GM10266 (cell line): ENCODE measurements around the gene FGF14.

ENCODE experiments used
- DNase-seq: peaks from one replicate; pipeline ENCODE4 v3.0.0; 2012; ENCODE audit errors: extremely low spot score
- TF ChIP-seq, protein P1 (sequence below): IDR thresholded peaks from 2 replicates; pipeline ENCODE4 v1.5.1; 2012; ENCODE audit warnings: mild to moderate bottlenecking, low read depth; ENCODE audit not compliant: control insufficient read depth, insufficient read depth; ENCODE audit errors: missing control alignments

The FGF14 gene

GRCh38 chr13:102038787-102039186, 363.1 kb downstream of the FGF14 start:
- no peak for DNase-seq
- TF ChIP-seq, protein P1, sequence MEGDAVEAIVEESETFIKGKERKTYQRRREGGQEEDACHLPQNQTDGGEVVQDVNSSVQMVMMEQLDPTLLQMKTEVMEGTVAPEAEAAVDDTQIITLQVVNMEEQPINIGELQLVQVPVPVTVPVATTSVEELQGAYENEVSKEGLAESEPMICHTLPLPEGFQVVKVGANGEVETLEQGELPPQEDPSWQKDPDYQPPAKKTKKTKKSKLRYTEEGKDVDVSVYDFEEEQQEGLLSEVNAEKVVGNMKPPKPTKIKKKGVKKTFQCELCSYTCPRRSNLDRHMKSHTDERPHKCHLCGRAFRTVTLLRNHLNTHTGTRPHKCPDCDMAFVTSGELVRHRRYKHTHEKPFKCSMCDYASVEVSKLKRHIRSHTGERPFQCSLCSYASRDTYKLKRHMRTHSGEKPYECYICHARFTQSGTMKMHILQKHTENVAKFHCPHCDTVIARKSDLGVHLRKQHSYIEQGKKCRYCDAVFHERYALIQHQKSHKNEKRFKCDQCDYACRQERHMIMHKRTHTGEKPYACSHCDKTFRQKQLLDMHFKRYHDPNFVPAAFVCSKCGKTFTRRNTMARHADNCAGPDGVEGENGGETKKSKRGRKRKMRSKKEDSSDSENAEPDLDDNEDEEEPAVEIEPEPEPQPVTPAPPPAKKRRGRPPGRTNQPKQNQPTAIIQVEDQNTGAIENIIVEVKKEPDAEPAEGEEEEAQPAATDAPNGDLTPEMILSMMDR, result no peak

GRCh38 chr13:102035969-102036368, 365.9 kb downstream of the FGF14 start:
- TF ChIP-seq, protein P1, result no peak
- DNase-seq, result no peak

DNA sequence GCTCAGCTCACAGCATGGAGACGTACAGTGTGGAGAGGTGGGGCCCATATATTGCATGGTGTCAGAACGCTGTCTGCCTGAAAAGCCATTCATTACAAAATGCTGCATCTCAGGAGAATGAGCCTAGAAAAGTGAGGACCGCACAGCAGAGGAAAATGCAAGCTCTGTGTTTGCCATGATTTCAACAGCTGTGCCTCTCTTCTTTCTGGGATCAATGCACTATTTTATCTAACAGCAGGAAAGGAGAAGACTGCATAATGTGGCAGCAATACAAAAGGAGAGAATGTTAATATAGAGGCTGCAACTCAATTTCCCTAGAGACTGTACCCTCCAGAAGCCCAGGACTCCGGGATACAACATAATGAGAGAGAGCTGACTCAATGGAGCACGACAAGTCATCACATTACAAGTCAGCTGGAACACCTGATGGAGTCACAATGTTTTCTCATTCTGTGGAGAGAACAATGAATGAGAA, 368.0 kb downstream of the FGF14 start:
- TF ChIP-seq, protein P1, result no peak
- DNase-seq, result no peak

- TF ChIP-seq, protein P1, result no peak
- DNase-seq, result no peak
Measured at GRCh38 chr13:102033386-102033785, 368.5 kb downstream of the FGF14 start.

DNA sequence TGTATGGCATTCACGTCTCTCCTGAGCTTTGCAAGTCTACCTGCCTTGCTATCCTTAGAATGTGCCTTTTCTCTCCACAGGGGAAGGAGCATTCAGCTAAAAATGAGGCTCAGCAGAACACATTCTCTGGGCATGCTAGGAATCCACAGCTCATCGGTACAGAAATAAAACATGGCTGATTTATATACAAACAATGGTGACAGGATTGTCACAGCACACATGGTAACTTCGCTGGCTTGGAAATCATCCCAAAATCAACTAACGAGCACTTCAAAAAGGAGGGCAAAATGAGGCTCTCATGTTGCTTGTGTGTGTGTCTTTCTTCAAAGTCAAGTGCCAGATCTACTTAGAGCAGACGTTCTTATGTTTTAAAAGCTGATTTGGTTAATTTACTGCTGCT, 373.0 kb downstream of the FGF14 start:
- no peak for DNase-seq
- TF ChIP-seq, protein P1, result no peak

DNA sequence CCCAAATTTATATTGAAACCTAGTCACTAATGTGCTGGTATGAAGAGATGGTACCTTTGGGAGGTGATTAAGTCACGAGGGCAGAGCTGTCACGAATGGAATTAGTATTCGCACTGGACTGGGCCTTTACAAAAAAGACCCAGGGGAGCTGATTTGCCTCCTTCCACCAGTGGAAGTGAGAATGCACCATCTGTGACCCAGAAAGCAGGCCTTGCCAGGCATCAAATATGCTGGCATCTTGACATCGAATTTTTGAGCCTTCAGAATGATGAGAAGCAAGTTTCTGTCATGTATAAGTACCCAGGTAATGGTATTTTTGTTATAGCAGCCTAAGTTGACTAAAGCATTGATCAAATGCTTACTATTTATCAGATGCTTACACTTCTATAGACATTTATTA, 373.6 kb downstream of the FGF14 start:
- no peak for DNase-seq
- TF ChIP-seq, protein P1, result no peak

GRCh38 chr13:102021777-102022176, 380.1 kb downstream of the FGF14 start:
- DNase-seq, result no peak
- TF ChIP-seq, protein P1, result no peak
